ENCODE results near the gene CST9. TPM values are rescaled to one million over a fixed set of nuclear protein-coding genes. Genes with fewer than 3 reads are reported as not detected.

Gene CST9
- polyA plus RNA-seq, 1 donor (not counting 4 experiments of a cell fraction or from before 2014, with no cell fraction given): not detected

GRCh38 chr20:23603321-23603720 lies 2.4 kb downstream of the CST9 start:
- no peak overlapping the region for H2AFZ ChIP-seq (ENCODE audit: control insufficient read depth, low read length)
- no peaks in the 10 kb centered on the region for H3K9me1 ChIP-seq (ENCODE audit: control insufficient read depth, extremely low read depth, insufficient read depth, low read length)
- no peaks in the 10 kb centered on the region for H3K79me2 ChIP-seq (ENCODE audit: control insufficient read depth, insufficient read depth, low read length)
- FAIRE-seq (no peak), DNase-seq (ENCODE audit: low read depth, low spot score) (no peak)
- TF ChIP-seq CTCF (optimal IDR thresholded peaks at IDR 0.05 in 1 of 3, IDR thresholded peaks at IDR 0.05 in 1 of 3, conservative IDR thresholded peaks at IDR 0.05 in 1 of 3; ENCODE audit: extremely low read depth in 1 of 3, insufficient read depth in 2 of 3, low read length in 3 of 3) (no peak), EZH2 (IDR thresholded peaks at IDR 0.05; ENCODE audit: low read length) (no peak)
- H3K27me3 ChIP-seq (ENCODE audit: control insufficient read depth, extremely low read depth, insufficient read depth, low read length): no peaks in the 10 kb centered on the region
- H3K4me2 ChIP-seq (ENCODE audit: control insufficient read depth, extremely low read depth, insufficient read depth, low read depth, low read length): no peak overlapping the region
- no peaks in the 10 kb centered on the region for H3K9me3 ChIP-seq (ENCODE audit: control insufficient read depth, low read depth, low read length)
- H3K4me1 ChIP-seq (ENCODE audit: control insufficient read depth, extremely low read depth, insufficient read depth, low read length): no peaks in the 10 kb centered on the region
- H4K20me1 ChIP-seq (ENCODE audit: control insufficient read depth, extremely low read depth, insufficient read depth, low read length): no peaks in the 10 kb centered on the region
- no peak overlapping the region for H3K4me3 ChIP-seq (ENCODE audit: control insufficient read depth in 2 of 3, extremely low read depth in 1 of 3, insufficient read depth in 2 of 3, low read depth in 1 of 3, low read length in 3 of 3)
- no peak overlapping the region for H3K9ac ChIP-seq (ENCODE audit: control insufficient read depth, extremely low read depth, insufficient read depth, low read length)
- no peaks in the 10 kb centered on the region for H3K36me3 ChIP-seq (ENCODE audit: control insufficient read depth in 2 of 2, extremely low read depth in 1 of 2, insufficient read depth in 2 of 2, low read length in 2 of 2)
- no peak overlapping the region for H3K27ac ChIP-seq (ENCODE audit: control insufficient read depth, insufficient read depth, low read length)
- dilution Hi-C loops (cut with MboI; ENCODE audit: extremely low pct_ligation_motif_present, low sequenced_read_pairs): loop anchor here (25.0 kb wide), 1 partner anchor 191 kb away; the partner anchor contains the start of gene NAPB

- H3K4me2 ChIP-seq (ENCODE audit: control insufficient read depth, extremely low read depth, insufficient read depth, low read depth, low read length): no peak overlapping the region
- DNase-seq (ENCODE audit: low read depth, low spot score): no peak
- dilution Hi-C loops (cut with MboI; ENCODE audit: extremely low pct_ligation_motif_present, low sequenced_read_pairs): loop anchor here (25.0 kb wide), 1 partner anchor 190 kb away; the partner anchor contains the start of gene NAPB
Observed at GRCh38 chr20:23602699-23603098, 3.0 kb downstream of the CST9 start.

More at GRCh38 chr20:23602699-23603098, 3.0 kb downstream of the CST9 start:
- Histone ChIP-seq H3K36me3 (ENCODE audit: control insufficient read depth in 2 of 2, extremely low read depth in 1 of 2, insufficient read depth in 2 of 2, low read length in 2 of 2) (no peaks in the 10 kb centered on the region), H3K9me3 (ENCODE audit: control insufficient read depth, low read depth, low read length) (no peaks in the 10 kb centered on the region), H2AFZ (ENCODE audit: control insufficient read depth, low read length) (no peak overlapping the region), H3K4me1 (ENCODE audit: control insufficient read depth, extremely low read depth, insufficient read depth, low read length) (no peaks in the 10 kb centered on the region), H3K27ac (ENCODE audit: control insufficient read depth, insufficient read depth, low read length) (no peak overlapping the region), H3K9me1 (ENCODE audit: control insufficient read depth, extremely low read depth, insufficient read depth, low read length) (no peaks in the 10 kb centered on the region), H4K20me1 (ENCODE audit: control insufficient read depth, extremely low read depth, insufficient read depth, low read length) (no peaks in the 10 kb centered on the region), H3K4me3 (ENCODE audit: control insufficient read depth in 2 of 3, extremely low read depth in 1 of 3, insufficient read depth in 2 of 3, low read depth in 1 of 3, low read length in 3 of 3) (no peak overlapping the region), H3K27me3 (ENCODE audit: control insufficient read depth, extremely low read depth, insufficient read depth, low read length) (no peaks in the 10 kb centered on the region), H3K79me2 (ENCODE audit: control insufficient read depth, insufficient read depth, low read length) (no peaks in the 10 kb centered on the region), H3K9ac (ENCODE audit: control insufficient read depth, extremely low read depth, insufficient read depth, low read length) (no peak overlapping the region)
- FAIRE-seq: no peak
- TF ChIP-seq EZH2 (IDR thresholded peaks at IDR 0.05; ENCODE audit: low read length): no peak
- TF ChIP-seq CTCF (optimal IDR thresholded peaks at IDR 0.05 in 1 of 3, IDR thresholded peaks at IDR 0.05 in 1 of 3, conservative IDR thresholded peaks at IDR 0.05 in 1 of 3; ENCODE audit: extremely low read depth in 1 of 3, insufficient read depth in 2 of 3, low read length in 3 of 3): no peak
